OCI-LY3 (cell line): Measurements from ENCODE around the gene MED6.

Experiments used
- CTCF ChIP-seq: fragments of 200-600, 300-600 bp; sonication (generic); IDR thresholded peaks from 2 replicates; pipeline ENCODE4 v1.5.1; 2014; ENCODE audit warnings: antibody characterized with exemption, low read length, low read depth
- EZH2phosphoT487 ChIP-seq: fragments of 200-600 bp; shearing (Covaris generic); IDR thresholded peaks from 2 replicates; pipeline ENCODE4 v1.6.1; 2018; ENCODE audit warnings: antibody characterized with exemption, mixed run types, low read depth

DNA sequence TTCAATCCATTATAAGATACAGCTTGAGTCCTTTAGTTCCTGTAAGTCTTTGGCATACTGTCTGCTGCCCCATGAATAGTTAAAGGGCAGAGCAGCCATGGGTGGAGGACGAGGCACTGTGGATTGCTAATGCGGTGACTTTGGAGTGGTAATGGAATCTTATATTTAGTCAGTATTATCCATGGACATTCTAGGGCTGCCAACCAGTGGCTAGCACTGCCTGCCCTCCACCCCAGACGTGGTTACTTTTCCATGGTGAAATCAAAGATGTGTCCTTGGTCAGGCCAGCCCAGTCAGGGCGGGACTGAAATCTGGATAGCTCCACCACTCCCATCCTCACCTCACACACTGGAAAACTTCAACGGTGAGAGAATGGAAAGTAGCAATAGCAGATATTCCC lies 43.5 kb upstream of the MED6 start:
- TF ChIP-seq CTCF (no peak), EZH2phosphoT487 (no peak)
